BE2C (cell line): Measurements from ENCODE around the gene CTBP1.
A peak's percentile ranks its signal among the peaks of the same experiment; 100 is the strongest.
"Not testable (repeated sequence)": the region's sequence is repeated elsewhere in the genome, so short reads cannot be mapped to it uniquely, and the experiment has no call there.

Source experiments
- DNase-seq: peaks from one replicate; pipeline ENCODE4 v3.0.0-alpha.2; 2020
- H3K27me3 ChIP-seq: fragments of 250-450 bp; sonication (Bioruptor Pico); 2 replicates; pipeline ENCODE4 v1.5.1; 2020; ENCODE audit warnings: mild to moderate bottlenecking
- H3K36me3 ChIP-seq: fragments of 250-450 bp; sonication (Bioruptor Pico); 2 replicates; pipeline ENCODE4 v1.5.1; 2020; ENCODE audit warnings: mild to moderate bottlenecking
- H3K4me1 ChIP-seq: fragments of 250-450 bp; sonication (Bioruptor Pico); 2 replicates; pipeline ENCODE4 v1.5.1; 2020
- H3K4me3 ChIP-seq: 2 replicates; pipeline ENCODE4 v1.5.1; 2011; ENCODE audit warnings: low read depth, low read length
- H3K9me3 ChIP-seq: fragments of 250-450 bp; sonication (Bioruptor Pico); 2 replicates; pipeline ENCODE4 v1.5.1; 2020
- TF ChIP-seq, protein P1 (sequence below): IDR thresholded peaks from 2 replicates; pipeline ENCODE4 v1.5.1; 2012; ENCODE audit warnings: mild to moderate bottlenecking, low read depth, low read length

Gene CTBP1

DNA sequence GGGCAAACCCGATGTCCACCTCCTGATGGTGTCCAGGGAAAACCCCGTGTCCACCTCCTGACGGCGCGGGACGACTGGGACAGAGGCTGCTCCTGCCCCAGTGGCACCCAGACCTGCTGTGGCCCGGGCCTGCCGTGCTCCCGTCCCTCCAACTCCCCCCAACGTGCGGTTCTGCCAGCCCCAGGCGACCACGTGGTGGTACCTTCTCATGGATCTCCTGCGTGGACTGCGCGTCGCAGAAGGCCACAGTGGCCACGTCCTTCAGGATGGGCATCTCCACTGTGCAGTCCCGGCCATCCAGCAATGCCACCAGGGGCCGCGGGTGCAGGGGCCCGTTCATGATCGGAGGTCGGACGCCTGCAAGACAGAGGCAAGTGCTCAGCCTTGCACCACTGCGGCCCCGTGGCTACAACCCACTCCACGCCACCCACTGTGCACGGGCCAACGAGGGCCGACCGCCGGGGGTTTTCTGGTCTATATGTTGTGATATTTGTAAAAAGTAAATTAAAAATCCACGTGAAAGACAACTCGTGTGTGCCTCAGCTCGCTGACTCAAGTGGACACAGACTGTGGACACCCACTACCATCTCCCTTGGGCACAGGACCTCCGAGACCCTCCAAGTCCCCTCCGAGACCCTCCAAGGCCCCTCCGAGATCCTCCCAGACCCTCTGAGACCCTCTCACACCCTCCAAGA lies 10.8 kb downstream of the CTBP1 start:
- Histone ChIP-seq H3K27me3 (no peaks in the 10 kb centered on the region), H3K36me3 (peaks cover 53% of the 10 kb centered on the region), H3K4me1 (no peaks in the 10 kb centered on the region), H3K4me3 (no peak overlapping the region), H3K9me3 (no peaks in the 10 kb centered on the region)
- peak; percentile 5 for DNase-seq
- TF ChIP-seq, protein P1, sequence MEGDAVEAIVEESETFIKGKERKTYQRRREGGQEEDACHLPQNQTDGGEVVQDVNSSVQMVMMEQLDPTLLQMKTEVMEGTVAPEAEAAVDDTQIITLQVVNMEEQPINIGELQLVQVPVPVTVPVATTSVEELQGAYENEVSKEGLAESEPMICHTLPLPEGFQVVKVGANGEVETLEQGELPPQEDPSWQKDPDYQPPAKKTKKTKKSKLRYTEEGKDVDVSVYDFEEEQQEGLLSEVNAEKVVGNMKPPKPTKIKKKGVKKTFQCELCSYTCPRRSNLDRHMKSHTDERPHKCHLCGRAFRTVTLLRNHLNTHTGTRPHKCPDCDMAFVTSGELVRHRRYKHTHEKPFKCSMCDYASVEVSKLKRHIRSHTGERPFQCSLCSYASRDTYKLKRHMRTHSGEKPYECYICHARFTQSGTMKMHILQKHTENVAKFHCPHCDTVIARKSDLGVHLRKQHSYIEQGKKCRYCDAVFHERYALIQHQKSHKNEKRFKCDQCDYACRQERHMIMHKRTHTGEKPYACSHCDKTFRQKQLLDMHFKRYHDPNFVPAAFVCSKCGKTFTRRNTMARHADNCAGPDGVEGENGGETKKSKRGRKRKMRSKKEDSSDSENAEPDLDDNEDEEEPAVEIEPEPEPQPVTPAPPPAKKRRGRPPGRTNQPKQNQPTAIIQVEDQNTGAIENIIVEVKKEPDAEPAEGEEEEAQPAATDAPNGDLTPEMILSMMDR: no peak

DNA sequence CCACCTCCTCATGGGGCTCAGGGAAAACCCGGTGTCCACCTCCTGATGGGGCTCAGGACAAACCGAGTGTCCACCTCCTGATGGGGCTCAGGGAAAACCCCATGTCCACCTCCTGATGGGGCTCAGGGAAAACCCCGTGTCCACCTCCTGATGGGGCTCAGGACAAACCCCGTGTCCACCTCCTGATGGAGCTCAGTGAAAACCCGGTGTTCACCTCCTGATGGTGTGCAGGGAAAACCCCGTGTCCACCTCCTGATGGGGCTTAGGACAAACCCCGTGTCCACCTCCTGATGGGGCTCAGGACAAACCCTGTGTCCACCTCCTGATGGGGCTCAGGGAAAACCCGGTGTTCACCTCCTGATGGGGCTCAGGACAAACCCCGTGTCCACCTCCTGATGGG lies 11.7 kb downstream of the CTBP1 start:
- H3K27me3 ChIP-seq, H3K4me1 ChIP-seq, H3K4me3 ChIP-seq, H3K9me3 ChIP-seq: not testable (repeated sequence)
- peak; percentile 0 for DNase-seq
- H3K36me3 ChIP-seq: peaks cover 61% of the 10 kb centered on the region

DNA sequence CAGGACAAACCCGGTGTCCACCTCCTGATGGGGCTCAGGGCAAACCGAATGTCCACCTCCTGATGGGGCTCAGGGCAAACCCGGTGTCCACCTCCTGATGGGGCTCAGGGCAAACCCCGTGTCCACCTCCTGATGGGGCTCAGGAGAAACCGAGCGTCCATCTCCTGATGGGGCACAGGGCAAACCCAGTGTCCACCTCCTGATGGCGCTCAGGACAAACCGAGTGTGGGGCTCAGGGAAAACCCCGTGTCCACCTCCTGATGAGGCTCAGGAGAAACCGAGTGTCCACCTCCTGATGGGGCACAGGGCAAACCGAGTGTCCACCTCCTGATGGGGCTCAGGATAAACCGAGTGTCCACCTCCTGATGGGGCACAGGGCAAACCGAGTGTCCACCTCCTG lies 12.1 kb downstream of the CTBP1 start:
- H3K4me3 ChIP-seq, H3K4me1 ChIP-seq, H3K9me3 ChIP-seq, H3K27me3 ChIP-seq: not testable (repeated sequence)
- peak; percentile 1 for DNase-seq
- H3K36me3 ChIP-seq: peaks cover 61% of the 10 kb centered on the region

DNA sequence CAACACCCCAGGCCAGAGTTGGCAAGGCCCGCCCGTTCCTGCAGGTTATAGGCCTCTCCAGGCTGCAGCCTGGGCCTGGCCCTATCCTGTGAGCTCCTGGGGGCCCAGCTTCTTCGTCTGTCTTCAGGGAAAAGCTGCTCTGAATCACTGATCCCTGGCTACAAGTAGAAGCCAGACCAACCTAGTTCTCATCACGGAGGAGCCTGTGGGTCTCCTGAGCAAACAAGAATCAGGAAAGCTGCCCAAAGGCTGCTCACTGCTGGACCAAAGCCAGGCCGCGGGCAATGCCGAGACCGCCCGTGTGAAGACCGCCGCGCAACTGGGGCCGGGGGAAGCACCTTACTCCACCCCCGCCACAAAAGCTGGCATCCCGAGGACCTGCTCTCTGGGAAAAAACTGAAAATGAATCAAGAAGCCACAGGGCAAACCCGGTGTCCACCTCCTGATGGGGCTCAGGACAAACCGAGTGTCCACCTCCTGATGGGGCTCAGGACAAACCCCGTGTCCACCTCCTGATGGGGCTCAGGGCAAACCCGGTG lies 12.8 kb downstream of the CTBP1 start:
- TF ChIP-seq, protein P1: no peak
- no peaks in the 10 kb centered on the region for H3K27me3 ChIP-seq
- peak; percentile 3 for DNase-seq
- H3K36me3 ChIP-seq: peaks cover 63% of the 10 kb centered on the region
- H3K4me3 ChIP-seq: no peak overlapping the region
- no peaks in the 10 kb centered on the region for H3K4me1 ChIP-seq
- H3K9me3 ChIP-seq: no peaks in the 10 kb centered on the region

DNA sequence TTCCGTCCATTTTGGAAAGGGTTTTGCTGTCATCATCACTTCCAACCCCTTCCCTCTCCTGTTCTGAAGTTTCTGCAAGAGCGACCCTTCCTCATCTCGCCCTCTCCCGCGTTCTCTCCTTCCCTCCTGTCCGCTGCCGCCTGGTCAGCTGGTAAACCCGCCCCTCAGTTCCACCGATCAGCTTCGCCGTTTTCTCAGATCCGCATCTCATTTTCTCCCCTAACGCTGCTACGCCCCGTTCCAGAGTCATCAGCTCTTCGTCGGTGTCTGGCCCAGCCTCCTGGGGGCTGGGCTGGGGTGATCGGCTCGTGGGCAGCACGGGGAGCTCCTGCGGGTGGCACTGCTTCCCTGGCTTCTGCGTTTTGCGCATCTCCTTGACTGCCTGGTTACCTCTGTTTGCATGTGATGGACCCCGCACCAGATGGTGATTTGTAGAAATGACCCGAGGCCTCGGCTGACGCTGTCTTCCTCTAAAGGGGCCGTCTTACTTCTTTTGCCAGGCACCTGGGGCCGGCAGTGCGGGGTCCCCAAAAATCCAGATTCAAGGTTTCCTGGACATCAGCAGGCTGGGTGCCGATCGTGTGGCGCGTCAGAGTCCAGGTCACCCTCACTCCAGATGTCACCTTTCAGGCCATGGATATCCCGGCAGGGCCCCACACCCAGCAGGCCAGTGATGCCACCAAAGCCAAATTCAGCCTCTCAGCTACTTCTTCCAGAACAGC lies 13.4 kb downstream of the CTBP1 start:
- TF ChIP-seq, protein P1: no peak
- no peaks in the 10 kb centered on the region for H3K4me1 ChIP-seq
- H3K4me3 ChIP-seq: no peak overlapping the region
- peaks cover 63% of the 10 kb centered on the region for H3K36me3 ChIP-seq
- H3K27me3 ChIP-seq: no peaks in the 10 kb centered on the region
- peak; percentile 7 for DNase-seq
- no peaks in the 10 kb centered on the region for H3K9me3 ChIP-seq

DNA sequence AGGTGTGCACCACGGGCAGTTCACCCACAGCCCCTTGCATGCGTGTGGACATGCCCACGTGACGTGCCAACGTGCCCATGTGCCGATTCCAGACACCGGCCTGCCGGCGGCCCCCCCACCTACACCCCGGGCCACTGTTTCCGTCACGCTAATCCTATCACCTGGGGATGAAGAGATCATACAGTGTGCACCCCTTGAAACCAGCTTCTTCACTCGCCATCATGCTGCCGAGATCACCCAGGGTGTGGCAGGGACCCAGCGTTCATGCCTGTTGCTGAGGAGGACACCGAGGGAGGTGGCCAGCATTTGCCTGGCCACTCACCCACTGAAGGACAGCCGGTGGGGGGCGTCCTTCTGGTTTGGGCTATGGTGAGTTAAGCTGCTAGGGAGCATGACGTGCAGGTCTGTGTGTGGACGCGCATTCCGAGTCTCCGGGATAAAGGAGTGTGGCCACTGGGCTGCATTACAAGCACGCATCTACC lies 14.1 kb downstream of the CTBP1 start:
- H3K4me1 ChIP-seq: no peaks in the 10 kb centered on the region
- DNase-seq: peak; percentile 1
- H3K9me3 ChIP-seq: no peaks in the 10 kb centered on the region
- H3K36me3 ChIP-seq: peaks cover 69% of the 10 kb centered on the region
- H3K4me3 ChIP-seq: no peak overlapping the region
- TF ChIP-seq, protein P1: no peak
- H3K27me3 ChIP-seq: no peaks in the 10 kb centered on the region

DNA sequence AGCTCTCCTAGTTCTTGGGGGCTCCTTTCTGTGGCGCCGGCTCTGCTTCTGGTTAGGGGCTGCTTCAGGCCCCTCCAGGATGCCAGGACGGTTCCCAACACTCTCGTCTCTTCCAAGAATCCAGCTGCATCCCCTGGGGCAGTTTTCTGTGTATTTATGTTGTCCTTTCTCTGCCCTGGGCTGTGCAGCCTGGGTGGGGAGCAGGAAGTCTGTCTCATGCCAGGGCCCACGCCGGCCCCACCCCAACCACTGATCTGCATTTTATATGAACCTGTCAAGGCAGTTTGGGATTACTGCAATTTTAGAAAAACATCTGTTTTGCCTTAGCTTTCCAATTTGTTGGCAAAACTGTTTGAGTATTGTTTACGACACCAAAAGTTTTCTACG lies 14.6 kb downstream of the CTBP1 start:
- no peaks in the 10 kb centered on the region for H3K9me3 ChIP-seq
- peak; percentile 10 for DNase-seq
- no peak overlapping the region for H3K4me3 ChIP-seq
- H3K27me3 ChIP-seq: no peaks in the 10 kb centered on the region
- peaks cover 66% of the 10 kb centered on the region for H3K36me3 ChIP-seq
- no peaks in the 10 kb centered on the region for H3K4me1 ChIP-seq
- TF ChIP-seq, protein P1: no peak
